Left renal cortex interstitium (tissue), 4 donors: ENCODE data around the gene TSPAN4. TPM values are rescaled to one million over a fixed set of nuclear protein-coding genes. Genes with fewer than 3 reads are reported as not detected.

ENCODE experiments used
- DNase-seq, 4 donors: peaks; one replicate each; pipeline ENCODE4 v3.0.0-alpha.2; 2013; ENCODE audit warnings: low read depth in 4 of 4, low spot score in 2 of 4, missing footprints in 1 of 4
- polyA plus RNA-seq, 4 donors: library from polyadenylated mRNA; unstranded; fragments of 120-200 nt; gene quantifications; one replicate each; pipeline ENCODE4 v1.2.1, GENCODE V29; 2013; ENCODE audit not compliant: insufficient read length in 4 of 4

TSPAN4 gene
- polyA plus RNA-seq, 4 donors: 65.9 to 94.9 (median 76.6) TPM

DNA sequence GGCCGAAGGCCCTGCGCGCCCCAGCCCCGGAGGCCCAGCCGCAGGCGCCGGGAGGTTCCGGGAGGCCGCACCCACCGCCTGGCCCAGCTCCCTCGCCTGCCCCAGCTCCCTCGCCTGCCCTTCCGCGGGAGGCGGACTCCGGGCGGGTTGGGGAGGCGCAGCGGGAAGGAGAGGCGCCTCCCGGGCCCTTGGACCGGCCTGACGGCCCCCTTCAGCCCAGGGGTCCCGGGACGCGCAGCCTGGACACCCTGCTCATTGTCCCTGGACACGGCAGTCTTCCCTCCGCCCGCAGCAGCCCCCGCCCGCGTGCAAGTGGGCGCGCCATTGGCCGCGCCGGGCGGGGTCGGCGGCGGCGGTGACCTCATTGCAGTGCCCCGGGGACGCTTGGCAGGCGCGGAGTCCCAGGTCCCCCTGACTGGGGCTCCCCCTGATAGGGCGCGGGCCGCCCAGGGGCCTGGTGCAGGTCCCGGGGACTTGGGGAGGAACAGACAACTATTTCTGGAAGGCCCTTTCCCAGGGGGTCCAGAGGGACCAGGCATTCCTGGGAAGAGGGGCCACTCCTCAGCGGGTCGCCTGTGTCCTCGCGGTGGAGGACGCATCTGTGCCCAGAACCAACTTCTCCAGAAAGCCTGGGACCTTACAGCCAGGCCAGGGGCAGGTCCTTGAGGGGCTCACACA lies 9.4 kb upstream of the TSPAN4 start:
- DNase-seq: no peak

DNA sequence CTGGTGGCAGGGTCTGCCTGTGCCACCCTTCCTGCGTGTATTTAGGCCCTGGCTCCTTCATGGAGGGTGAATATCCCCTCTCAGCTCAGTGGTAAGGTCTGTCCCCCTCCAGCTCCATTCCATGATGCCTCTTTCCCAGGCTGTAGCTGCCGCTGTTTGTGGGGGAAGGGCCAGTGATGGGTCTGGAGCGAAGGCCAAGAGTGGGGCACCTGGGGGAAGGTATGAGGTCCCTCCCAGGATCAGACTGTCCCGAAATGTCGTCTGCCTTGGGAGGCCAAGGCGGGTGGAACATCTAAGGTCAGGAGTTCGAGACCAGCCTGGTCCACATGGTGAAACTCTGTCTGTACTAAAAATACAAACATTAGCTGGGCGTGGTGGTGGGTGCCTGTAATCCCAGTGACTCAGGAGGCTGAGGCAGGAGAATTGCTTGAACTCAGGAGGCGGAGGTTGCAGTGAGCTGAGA lies 8.8 kb upstream of the TSPAN4 start:
- no peak for DNase-seq

DNA sequence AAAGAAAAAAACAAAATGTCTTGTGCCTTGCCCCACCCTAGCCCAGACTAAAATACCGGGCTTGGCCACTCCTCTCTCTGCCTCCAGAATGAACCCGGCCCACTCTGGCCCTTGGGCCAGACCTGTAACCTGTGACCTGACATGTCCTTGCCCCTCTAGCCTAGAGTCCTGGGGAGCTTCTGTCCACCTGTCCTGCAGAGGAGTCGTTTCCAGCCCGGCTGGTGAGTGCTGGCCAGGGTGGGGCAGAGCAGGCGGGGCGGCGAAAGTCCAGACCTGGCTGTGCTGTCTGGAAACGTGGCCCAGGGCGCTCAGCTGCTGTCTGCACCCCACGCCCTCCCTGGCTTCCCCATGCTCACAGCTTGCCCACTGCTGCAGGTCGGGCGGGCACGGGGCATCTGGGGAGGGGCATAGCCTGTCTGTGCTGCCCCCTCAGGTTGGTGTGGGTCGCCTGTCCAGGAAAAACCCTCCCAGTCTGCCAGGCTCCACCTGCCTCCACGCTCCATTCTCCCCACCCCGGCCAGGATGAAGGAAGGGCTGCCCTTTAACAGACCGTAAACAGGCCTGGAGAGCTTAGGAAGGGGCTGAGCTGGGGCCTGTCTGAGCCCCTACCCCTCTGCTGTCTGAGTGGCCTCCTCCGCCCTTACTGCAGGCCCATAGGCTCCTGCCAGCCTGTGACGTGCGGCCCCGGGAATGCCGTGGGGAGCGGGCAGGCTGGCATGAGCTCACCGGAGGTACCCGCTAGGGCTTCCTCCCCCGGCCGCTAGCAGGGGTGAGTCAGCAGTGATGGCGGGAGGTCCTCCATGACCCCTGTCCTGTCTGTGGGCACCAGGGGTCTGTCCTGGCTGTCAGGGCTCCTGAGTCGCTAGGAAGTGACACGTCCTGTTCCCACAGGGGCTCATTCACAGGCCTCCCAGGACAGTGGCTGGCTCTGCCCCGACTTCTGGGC lies 8.0 kb upstream of the TSPAN4 start:
- DNase-seq: no peak

DNA sequence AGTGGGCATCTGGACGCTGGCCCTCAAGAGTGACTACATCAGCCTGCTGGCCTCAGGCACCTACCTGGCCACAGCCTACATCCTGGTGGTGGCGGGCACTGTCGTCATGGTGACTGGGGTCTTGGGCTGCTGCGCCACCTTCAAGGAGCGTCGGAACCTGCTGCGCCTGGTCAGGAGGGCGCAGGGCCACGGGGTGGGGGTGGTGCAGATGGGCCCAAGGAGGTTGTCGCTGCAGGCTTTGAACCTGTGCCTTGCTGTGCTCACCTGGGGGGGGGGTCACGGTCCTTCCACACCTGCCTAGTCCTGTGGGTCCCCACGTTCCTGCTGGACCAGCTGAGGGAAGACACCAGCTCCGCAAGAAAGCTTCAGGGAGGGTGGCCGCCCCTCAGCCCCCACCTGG lies 6.4 kb upstream of the TSPAN4 start:
- no peak for DNase-seq

DNA sequence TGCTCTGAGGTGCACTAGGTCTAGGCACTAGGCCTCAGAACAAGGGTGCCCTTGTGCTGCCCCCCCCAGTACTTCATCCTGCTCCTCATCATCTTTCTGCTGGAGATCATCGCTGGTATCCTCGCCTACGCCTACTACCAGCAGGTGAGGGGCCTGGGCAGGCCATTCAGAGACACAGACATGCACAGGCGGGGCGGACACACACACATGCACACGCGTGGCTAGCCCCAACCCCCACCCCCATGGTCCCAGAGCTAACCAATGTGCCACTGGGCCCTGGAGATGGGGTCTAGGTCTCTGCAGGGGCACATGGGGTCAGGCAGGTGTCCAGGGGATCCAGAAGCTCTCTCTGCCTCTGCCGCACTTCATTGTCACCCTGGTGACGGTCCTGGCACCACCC lies 6.0 kb upstream of the TSPAN4 start:
- DNase-seq: no peak

DNA sequence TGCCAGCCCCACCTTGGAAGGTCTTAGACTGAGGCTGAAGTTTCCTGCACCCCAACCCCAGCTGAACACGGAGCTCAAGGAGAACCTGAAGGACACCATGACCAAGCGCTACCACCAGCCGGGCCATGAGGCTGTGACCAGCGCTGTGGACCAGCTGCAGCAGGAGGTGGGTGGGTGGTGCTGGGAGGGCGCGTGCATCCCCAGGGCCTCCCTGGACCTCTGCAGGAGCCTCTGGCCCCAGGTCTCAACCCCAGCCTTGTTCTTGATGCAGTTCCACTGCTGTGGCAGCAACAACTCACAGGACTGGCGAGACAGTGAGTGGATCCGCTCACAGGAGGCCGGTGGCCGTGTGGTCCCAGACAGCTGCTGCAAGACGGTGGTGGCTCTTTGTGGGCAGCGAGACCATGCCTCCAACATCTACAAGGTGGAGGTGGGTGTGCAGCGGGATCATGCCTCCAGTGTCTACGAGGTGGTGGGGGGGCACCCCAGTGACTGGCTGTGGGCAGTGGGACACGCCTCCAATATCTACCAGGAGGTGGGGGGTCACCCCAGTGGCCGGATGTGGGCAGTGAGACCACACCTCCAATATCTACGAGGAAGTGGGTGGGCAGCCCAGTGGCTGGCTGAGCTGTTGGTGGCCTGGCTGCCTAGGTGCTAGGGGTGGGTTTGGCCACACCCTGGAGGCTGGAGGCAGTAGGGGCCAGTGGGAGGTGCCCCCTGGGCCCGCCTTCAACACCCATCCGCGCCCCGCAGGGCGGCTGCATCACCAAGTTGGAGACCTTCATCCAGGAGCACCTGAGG lies 5.3 kb upstream of the TSPAN4 start:
- DNase-seq: no peak

DNA sequence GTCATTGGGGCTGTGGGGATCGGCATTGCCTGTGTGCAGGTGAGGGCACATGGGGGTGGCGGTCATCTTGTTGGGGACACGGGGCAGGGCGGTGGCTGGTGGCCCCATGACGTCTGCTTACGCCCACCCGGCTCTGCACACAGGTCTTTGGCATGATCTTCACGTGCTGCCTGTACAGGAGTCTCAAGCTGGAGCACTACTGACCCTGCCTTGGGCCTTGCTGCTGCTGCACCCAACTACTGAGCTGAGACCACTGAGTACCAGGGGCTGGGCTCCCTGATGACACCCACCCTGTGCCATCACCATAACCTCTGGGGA lies 4.7 kb upstream of the TSPAN4 start:
- DNase-seq: no peak

DNA sequence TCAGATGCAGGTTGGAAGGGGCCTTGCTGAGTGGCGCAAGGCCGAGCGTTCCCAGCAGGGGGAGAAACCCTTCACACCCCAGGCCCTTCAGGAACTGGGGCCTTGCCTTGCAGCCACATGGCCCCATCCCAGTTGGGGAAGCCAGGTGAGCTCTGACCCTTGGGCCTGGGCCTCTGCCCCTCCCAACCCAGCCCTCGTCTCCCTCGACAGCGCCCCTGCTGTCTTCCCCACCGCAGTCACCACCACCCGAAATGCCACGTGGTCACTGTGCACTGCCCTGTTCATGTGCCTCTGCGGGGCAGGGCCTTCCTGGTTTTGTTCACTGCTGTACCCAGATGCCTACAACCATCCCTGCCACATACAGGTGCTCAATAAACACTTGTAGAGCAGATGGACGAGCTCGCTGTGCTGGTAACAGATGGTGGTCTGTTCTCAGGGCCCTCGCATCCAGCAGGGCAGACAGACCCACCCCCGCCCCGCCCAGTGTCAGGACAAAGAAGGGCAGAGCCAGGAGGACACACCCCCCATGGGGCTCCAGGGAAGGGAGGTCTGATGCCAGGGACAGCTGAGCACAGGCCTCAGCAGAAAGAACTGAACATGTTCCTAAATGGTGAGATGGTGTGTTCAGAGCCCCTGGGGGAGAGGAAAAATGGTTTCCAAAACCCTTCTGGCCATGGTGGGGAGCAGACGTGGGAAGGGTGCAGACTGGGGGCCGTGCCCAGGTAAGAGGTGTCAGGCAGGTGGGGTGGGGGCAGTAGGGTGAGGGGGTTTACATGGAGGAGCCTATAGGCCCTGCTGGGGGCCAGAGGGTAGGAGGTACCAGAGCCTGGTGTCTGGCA lies 4.0 kb upstream of the TSPAN4 start:
- no peak for DNase-seq

DNA sequence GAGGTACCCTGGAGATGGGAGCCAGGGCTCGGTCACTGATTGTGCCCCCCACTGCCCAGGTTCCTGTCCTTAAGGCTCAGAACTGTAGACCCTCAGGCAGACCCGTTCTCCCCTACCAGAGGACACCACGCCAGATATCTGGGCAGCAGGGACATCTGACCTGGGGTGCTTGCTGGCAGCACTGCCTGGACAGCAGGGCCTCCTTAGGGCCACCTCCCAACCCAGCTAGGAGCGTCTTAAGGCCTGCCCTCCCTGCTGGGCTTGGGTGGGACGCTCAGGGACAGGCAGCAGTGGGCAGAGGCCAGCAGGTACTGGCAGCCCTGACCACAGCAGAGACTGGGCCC lies 3.4 kb upstream of the TSPAN4 start:
- DNase-seq: no peak

DNA sequence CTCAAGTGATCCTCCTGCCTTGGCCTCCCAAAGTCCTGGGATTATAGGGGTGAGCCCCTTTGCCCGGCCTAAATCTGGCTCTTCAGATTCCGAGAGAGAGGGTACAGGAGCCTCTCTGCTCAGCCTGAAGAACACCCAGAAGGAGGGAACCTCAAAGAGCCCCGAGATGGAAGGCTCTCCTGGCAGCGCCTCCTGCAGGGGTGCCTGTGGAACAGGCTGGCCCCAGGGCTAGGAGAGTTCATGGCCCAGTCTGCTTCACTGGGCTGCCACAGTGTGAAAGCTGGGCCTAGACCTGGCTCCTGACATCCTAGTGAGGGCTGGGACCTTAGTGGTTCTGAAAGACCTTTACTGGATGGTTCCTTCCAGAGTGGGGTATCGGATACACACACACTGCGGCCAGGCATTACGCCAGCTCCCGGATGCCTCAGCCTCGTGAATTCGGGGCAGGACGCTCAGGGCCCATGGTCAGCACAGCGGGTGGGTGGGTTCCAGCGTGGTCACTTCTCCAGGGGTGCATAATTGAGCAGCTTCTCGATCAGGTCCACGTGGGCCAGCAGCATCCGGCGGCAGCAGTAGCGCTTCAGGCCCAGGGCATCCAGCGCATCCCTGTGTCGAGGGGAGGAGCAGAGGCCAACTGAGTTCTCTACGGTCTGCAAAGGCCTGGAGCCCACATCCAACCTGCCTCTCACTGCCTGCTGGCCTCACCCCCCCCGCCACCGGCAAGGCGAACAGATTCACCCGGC lies 2.6 kb upstream of the TSPAN4 start:
- DNase-seq: no peak

DNA sequence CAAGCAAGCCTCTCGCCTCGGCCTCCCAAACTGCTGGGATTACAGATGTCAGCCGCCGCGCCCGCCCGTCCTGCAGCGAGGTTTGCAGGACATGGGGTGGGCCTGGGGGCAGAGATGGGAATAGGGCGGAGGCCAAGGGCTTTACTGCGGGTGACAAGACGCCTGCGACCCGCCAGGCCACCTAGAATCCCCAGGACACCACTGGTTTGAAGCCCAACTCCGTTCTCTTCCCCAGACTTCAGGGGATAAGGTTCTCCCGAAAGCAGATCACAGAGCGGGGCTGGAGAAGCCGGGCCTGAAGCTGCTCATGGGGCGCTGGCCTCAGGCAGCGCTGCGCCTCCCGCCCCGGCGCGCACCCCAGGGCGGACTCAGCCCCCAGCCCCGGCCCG lies 677 bp upstream of the TSPAN4 start:
- DNase-seq: no peak

DNA sequence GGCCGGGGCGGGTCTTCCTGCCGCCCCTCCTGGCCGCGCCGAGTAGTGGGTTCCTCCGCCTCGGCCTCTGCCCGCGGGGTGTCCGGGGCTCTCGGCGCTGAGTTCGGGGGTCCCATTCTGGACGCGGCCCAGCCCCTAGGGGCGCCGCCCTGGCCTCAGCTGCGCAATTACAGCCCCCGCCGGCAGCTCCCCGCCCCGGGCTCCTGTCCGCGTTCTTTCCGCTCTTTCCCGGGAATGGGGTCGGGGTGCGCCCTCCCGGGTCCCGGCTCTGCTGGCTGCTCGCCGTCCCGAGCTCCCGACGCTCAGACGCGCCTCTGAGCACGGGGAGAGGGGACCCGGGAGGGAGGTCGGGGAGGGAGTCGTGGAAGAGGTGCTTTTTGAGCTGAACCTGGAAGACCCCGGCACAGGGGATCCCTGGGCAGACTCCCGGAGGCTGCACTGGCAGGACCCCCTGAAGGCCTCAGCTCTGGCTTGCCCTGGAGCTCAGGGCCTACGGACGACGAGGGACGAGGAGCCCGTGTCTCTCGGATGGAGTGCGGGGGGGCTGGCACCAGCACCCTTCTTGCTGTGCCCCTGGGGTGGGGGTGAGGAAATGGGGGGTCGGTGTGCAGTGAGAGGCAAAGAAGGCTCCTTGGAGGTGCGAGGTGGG lies 558 bp downstream of the TSPAN4 start:
- no peak for DNase-seq

DNA sequence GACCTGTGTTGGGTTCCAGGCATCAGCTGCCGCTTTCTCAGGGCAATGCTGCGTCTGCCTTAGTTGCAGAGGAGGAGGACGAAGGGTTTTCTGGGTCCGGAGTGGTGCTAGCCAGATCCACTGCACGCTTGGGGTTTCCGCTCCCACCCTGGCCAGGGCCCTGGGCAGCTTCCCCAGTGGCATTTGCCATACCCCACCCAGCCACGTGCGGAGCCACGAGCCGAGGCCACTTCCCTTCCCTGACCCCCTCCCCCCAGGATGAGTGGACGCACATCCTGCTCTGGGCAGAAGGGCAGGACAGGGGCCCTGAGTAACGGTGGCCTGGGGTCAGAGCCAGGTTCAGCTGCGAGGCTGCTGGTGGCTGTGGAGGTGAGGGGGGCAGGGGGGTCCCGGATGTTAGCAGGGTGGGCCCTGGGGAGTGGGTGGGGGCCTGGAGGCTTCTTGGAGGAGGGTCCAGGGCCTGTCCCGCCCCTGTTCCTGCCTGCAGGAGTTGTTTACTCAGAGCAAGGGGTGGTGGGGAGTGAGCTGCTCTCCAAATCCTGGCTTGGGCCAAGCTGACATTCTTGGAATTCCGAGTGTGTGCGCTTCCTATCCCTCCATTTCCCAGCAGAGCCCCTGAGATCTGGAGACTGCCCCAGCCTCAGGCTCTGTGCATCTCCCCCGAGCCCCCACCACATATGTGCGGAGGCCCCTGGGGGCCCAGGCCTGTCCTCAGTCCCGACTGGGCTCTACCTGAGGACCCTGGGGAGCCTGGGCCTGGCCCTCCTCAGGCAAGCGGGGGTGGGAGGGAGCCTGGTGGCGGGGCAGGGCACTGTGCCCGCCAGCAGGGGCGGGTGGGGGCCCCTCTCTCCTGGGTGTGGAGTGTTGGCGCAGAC lies 1.4 kb downstream of the TSPAN4 start:
- DNase-seq: peak in 1 of 4 donors; percentile 68

DNA sequence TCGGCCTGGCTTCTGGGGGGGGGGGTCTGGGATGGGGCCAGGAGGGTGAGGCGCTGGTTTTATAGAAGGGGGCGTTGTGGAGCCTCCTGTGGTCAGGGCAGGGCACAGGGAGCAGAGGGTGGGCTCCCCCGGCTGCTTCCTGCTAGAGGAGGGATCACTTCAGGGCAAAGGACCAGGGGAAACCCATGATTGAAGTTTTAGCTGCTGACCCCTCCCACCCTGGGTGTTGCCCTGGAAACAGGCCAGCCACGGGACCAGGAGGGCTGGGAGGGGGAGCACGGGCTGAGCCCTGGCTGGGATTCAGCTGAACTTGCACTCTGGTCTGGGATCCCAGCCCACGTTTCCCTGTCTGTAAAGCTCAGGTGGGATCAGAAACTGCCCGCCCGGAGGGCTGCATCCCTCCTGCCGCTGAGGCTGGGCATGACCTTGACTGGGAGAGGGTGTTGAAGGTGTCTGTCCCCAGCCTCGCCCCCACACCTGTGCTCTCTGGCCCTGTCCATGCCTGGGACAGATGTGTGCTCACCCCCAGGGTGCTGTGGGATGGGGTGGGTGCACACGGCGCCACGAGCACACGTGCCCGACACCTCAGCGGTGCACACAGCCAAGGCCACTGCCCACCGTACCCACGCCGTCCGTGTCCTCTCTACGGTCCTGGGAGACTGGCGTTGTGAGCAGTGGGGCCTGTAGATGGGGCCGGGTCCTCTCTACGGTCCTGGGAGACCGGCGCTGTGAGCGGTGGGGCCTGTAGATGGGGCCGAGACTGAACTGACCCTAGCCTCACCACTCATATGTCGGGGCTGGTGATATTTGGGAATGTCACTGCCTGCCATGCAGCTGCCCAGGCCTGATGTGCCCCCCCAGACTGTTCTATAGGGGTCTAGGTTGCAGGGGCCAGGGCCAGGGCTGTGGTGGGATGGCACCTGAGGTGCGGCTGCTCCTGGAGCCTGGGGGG lies 2.3 kb downstream of the TSPAN4 start:
- peak in 2 of 4 donors; percentile 79 to 82 for DNase-seq

DNA sequence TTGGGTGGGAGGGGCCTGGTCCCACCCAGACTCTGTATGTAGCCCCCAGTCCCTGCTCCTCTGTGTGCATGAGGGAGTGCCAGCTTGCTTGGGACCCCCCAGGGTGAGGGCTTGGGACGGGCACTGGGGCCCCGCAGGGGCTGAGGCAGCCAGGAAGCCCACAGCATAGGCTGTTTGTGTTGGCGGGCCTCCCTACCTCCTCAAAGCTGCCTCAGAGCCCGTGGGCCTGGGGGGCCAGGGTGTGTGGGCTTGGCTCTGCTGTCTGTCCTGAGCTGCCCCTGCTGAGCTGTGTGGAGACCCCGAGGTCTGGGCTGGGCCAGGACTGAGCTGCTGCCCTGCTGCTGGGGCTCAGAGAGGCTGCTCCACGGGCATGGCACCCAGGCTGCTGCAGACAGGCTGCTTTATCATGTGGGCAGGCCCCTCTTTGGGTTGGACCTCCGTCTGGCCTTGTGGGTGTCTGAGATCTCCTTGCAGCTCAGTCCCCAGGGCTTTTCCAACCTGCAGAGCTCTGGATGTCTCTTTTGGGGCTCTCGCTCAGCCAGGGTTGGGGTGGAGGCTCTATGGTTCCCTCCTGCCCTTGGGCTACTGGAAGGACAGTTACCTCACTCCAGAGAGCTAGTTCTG lies 3.3 kb downstream of the TSPAN4 start:
- no peak for DNase-seq

DNA sequence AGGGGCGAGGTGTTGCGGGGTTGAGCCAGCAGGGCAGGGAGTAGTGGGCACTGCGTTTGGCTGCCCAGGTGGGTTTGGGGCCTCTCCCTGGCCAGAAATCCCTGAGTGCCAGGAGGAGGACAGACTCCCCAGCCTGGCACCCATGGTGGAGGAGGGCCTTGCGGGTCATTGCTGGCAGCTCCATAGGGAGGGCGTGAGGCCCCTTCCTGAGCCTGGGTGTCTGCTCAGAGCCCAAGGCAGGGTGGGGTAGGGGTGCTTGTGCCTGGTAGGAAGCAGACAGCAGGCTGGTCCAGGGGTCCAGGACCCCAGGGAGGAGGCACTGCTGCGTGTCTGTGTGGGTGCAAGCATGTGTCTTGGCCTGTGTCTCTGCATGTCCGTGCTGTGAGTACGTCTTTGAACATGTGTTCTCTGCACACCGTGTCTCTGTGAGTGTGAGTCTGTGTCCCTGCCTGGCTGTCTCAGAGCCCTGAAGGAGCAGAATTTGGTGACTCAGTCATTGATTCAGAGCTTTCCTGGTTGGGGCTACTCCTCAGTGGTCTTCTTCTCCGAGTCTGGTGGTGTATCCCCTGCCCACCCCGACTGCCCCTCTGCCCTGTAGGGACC lies 3.9 kb downstream of the TSPAN4 start:
- no peak for DNase-seq
